GM23338 (cell line): Measurements from ENCODE around the gene DNAH9. TPM values are rescaled to one million over a fixed set of nuclear protein-coding genes. Genes with fewer than 3 reads are reported as not detected.
A peak's percentile ranks its signal among the peaks of the same experiment; 100 is the strongest.

Source experiments
- ATAC-seq: fragments of 200-7000 bp; cut with Tn5 transposase; 3 replicates; pipeline ENCODE4 v1.9.1; 2020
- DNase-seq: peaks from one replicate; pipeline ENCODE4 v3.0.0-alpha.2; 2015; ENCODE audit warnings: low spot score
- H2AFZ ChIP-seq: fragments of 200-600 bp; sonication (generic); 2 replicates; pipeline ENCODE4 v1.8.0; 2016; ENCODE audit warnings: antibody characterized with exemption, mild to moderate bottlenecking, moderate library complexity
- H3F3A ChIP-seq: fragments of 200-600 bp; sonication (generic); replicated peaks from 2 replicates; pipeline ENCODE4 v1.8.0; 2017; ENCODE audit warnings: antibody characterized with exemption, mixed run types, low read depth
- H3K27ac ChIP-seq: fragments of 200-600 bp; sonication (generic); 2 replicates; pipeline ENCODE4 v1.6.1; 2016; ENCODE audit warnings: low read depth
- H3K27me3 ChIP-seq: fragments of 200-600 bp; sonication (generic); 2 replicates; pipeline ENCODE4 v1.8.0; 2016; ENCODE audit warnings: mild to moderate bottlenecking, mixed run types, moderate library complexity; ENCODE audit not compliant: insufficient read depth
- H3K36me3 ChIP-seq: fragments of 200-600 bp; sonication (generic); 2 replicates; pipeline ENCODE4 v1.8.0; 2016; ENCODE audit warnings: mild to moderate bottlenecking; ENCODE audit not compliant: insufficient read depth
- H3K4me1 ChIP-seq: fragments of 200-600 bp; sonication (generic); 2 replicates; pipeline ENCODE4 v1.8.0; 2016; ENCODE audit warnings: mild to moderate bottlenecking, moderate library complexity; ENCODE audit not compliant: insufficient read depth
- H3K4me2 ChIP-seq: fragments of 200-600 bp; sonication (generic); 2 replicates; pipeline ENCODE4 v1.7.1; 2017; ENCODE audit warnings: mixed run types
- H3K4me3 ChIP-seq: fragments of 200-600 bp; sonication (generic); 2 replicates; pipeline ENCODE4 v1.6.1; 2016; ENCODE audit warnings: mixed run types
- H3K79me2 ChIP-seq: fragments of 200-600 bp; sonication (generic); replicated peaks from 2 replicates; pipeline ENCODE4 v1.8.0; 2017; ENCODE audit warnings: mild to moderate bottlenecking; ENCODE audit not compliant: insufficient read depth
- H3K9me2 ChIP-seq: fragments of 200-600 bp; sonication (generic); 2 replicates; pipeline ENCODE4 v1.8.0; 2017; ENCODE audit not compliant: insufficient read depth
- H4K20me1 ChIP-seq: fragments of 200-600 bp; sonication (generic); replicated peaks from 2 replicates; pipeline ENCODE4 v1.8.0; 2017; ENCODE audit warnings: mild to moderate bottlenecking; ENCODE audit not compliant: insufficient read depth
- H3K27ac Mint-ChIP-seq: 2 replicates; pipeline ENCODE4 v1.8.0; 2020; ENCODE audit warnings: inconsistent platforms, mild to moderate bottlenecking, moderate library complexity, mixed read lengths
- H3K27me3 Mint-ChIP-seq: 3 replicates; pipeline ENCODE4 v1.8.0; 2022; ENCODE audit warnings: low read depth, mild to moderate bottlenecking, moderate library complexity, mixed read lengths, inconsistent platforms; ENCODE audit not compliant: insufficient read depth, poor library complexity
- H3K36me3 Mint-ChIP-seq: 3 replicates; pipeline ENCODE4 v1.8.0; 2021; ENCODE audit warnings: low read depth, mild to moderate bottlenecking, inconsistent platforms, moderate library complexity, mixed read lengths
- H3K4me1 Mint-ChIP-seq: 3 replicates; pipeline ENCODE4 v1.8.0; 2020; ENCODE audit warnings: mild to moderate bottlenecking, inconsistent platforms, mixed read lengths
- H3K4me3 Mint-ChIP-seq: 3 replicates; pipeline ENCODE4 v1.8.0; 2021; ENCODE audit warnings: moderate library complexity, mild to moderate bottlenecking, inconsistent platforms, mixed read lengths
- H3K9me3 Mint-ChIP-seq: 3 replicates; pipeline ENCODE4 v1.8.0; 2020; ENCODE audit warnings: moderate library complexity, mild to moderate bottlenecking, inconsistent platforms, mixed read lengths
- EZH2 ChIP-seq: fragments of 200-600 bp; sonication (generic); IDR thresholded peaks from one replicate; pipeline ENCODE4 v1.8.0; 2017; ENCODE audit warnings: antibody characterized with exemption, mild to moderate bottlenecking, low read depth; ENCODE audit not compliant: unreplicated experiment
- EZH2phosphoT487 ChIP-seq: fragments of 200-600 bp; sonication (generic); IDR thresholded peaks from one replicate; pipeline ENCODE4 v1.8.1; 2018; ENCODE audit warnings: antibody characterized with exemption; ENCODE audit not compliant: unreplicated experiment
- POLR2AphosphoS5 ChIP-seq: IDR thresholded peaks from 2 replicates; pipeline ENCODE4 v1.6.1; 2016; ENCODE audit warnings: antibody characterized with exemption, low read depth
- polyA plus RNA-seq: library from polyadenylated mRNA; unstranded; fragments of >200 nt; fragmentation: Nextera tagmentation; extraction: Ambion mirVana; gene quantifications from 2 replicates; pipeline ENCODE4 v1.2.1, GENCODE V29; 2016
- total RNA-seq: library from RNA; depleted of rRNA; stranded (reverse); fragments of >200 nt; shearing (Covaris generic); gene quantifications from 2 replicates; pipeline ENCODE4 v1.2.3, GENCODE V29; 2014
- TF ChIP-seq, protein P1 (sequence below): IDR thresholded peaks from one replicate; pipeline ENCODE4 v1.6.1; 2018; ENCODE audit warnings: antibody characterized with exemption; ENCODE audit not compliant: unreplicated experiment
- TF ChIP-seq, protein P2 (sequence below), 2 experiments: fragments of 200-600 bp in 1 of 2; sonication (generic) in 1 of 2; conservative IDR thresholded peaks; 2 replicates each; pipeline versions ENCODE4 v1.5.1 to v1.6.1; 2016 to 2017; ENCODE audit warnings: antibody characterized with exemption in 2 of 2, low read depth in 2 of 2, mild to moderate bottlenecking in 2 of 2, moderate library complexity in 1 of 2

The DNAH9 gene
- total and polyA plus RNA-seq, 2 experiments from 2014 or later = not detected

DNA sequence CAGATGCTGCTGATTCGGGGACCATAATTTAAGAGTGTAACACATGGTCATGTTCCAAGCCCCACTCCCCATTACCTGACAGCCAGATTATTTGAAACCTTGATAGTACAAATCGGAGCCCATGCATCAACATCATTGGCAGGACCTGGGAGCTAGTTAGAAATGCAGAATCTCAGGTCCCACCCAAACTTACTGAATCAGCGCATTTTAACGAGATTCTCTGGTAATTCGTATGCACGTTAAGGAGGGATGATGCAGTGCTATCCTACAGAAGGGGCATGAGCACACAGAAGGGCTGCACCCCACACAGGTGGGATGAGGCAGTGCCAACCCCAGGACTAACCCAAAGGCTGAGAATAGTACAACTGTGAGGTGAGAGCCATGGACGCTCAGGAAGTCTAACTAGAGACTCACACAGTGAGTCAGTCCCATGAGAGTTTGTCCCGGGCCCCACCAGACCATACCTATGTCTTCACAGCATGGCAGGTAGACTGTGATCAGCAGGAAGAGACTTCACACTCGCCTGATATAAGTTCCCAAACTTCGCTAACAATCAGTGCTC is 334.1 kb downstream of the DNAH9 start:
- H3K4me1 ChIP-seq = peaks cover 9% of the 10 kb centered on the region
- peaks cover under 1% of the 10 kb centered on the region for H3K27me3 Mint-ChIP-seq
- no peaks in the 10 kb centered on the region for H3K4me1 Mint-ChIP-seq
- H3K36me3 ChIP-seq = no peaks in the 10 kb centered on the region
- no peak overlapping the region for H2AFZ ChIP-seq
- H3K4me3 Mint-ChIP-seq = no peak overlapping the region
- no peak overlapping the region for H3K4me3 ChIP-seq
- no peaks in the 10 kb centered on the region for H3K27me3 ChIP-seq
- peaks cover 89% of the 10 kb centered on the region for H3K9me3 Mint-ChIP-seq
- TF ChIP-seq, protein P1, sequence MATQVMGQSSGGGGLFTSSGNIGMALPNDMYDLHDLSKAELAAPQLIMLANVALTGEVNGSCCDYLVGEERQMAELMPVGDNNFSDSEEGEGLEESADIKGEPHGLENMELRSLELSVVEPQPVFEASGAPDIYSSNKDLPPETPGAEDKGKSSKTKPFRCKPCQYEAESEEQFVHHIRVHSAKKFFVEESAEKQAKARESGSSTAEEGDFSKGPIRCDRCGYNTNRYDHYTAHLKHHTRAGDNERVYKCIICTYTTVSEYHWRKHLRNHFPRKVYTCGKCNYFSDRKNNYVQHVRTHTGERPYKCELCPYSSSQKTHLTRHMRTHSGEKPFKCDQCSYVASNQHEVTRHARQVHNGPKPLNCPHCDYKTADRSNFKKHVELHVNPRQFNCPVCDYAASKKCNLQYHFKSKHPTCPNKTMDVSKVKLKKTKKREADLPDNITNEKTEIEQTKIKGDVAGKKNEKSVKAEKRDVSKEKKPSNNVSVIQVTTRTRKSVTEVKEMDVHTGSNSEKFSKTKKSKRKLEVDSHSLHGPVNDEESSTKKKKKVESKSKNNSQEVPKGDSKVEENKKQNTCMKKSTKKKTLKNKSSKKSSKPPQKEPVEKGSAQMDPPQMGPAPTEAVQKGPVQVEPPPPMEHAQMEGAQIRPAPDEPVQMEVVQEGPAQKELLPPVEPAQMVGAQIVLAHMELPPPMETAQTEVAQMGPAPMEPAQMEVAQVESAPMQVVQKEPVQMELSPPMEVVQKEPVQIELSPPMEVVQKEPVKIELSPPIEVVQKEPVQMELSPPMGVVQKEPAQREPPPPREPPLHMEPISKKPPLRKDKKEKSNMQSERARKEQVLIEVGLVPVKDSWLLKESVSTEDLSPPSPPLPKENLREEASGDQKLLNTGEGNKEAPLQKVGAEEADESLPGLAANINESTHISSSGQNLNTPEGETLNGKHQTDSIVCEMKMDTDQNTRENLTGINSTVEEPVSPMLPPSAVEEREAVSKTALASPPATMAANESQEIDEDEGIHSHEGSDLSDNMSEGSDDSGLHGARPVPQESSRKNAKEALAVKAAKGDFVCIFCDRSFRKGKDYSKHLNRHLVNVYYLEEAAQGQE = no peak
- TF ChIP-seq EZH2phosphoT487 = no peak
- TF ChIP-seq, protein P2, sequence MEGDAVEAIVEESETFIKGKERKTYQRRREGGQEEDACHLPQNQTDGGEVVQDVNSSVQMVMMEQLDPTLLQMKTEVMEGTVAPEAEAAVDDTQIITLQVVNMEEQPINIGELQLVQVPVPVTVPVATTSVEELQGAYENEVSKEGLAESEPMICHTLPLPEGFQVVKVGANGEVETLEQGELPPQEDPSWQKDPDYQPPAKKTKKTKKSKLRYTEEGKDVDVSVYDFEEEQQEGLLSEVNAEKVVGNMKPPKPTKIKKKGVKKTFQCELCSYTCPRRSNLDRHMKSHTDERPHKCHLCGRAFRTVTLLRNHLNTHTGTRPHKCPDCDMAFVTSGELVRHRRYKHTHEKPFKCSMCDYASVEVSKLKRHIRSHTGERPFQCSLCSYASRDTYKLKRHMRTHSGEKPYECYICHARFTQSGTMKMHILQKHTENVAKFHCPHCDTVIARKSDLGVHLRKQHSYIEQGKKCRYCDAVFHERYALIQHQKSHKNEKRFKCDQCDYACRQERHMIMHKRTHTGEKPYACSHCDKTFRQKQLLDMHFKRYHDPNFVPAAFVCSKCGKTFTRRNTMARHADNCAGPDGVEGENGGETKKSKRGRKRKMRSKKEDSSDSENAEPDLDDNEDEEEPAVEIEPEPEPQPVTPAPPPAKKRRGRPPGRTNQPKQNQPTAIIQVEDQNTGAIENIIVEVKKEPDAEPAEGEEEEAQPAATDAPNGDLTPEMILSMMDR (conservative IDR thresholded peaks at IDR 0.05; ENCODE audit: low read depth in 2 of 2) = no peak
- TF ChIP-seq EZH2 = no peak
- TF ChIP-seq POLR2AphosphoS5 = no peak
- H3F3A ChIP-seq = no peaks in the 10 kb centered on the region
- H3K27ac ChIP-seq = no peak overlapping the region
- ATAC-seq (no peak), DNase-seq (no peak)
- H3K9me2 ChIP-seq = no peaks in the 10 kb centered on the region
- no peaks in the 10 kb centered on the region for H4K20me1 ChIP-seq
- no peaks in the 10 kb centered on the region for H3K79me2 ChIP-seq
- no peak overlapping the region for H3K27ac Mint-ChIP-seq
- H3K36me3 Mint-ChIP-seq = peaks cover 21% of the 10 kb centered on the region; the same call in 2 of the 3 replicates
- no peak overlapping the region for H3K4me2 ChIP-seq

DNA sequence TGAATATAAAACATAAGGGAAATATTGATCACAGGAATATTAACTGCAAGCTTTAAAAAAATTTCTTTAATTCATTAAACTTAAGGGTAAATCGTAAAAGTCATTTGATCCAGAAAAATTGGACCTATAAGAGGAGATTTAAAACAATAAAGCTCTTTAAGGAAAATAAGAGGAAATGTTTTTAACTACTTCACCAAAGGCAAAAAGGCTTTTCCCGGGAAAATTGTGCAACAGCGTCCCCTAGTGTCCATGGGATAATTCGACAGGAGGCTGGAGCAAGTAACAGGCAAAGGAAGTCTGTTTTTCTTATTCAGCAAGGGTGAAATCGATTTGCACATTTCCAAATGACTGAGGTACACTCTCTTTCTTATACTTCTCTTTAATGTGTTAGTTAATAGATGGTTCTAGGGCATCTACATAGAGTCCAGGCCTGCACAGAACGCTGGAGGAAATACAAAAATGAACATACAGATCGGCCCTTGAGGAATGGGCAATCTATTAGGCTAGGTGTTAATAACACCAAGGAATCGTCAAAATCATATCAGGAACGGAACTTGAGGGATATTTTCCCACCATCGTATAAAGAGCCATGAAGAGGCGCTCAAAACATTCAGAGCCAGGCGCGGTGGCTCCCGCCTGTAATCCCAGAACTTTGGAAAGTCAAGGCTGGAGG is 337.6 kb downstream of the DNAH9 start:
- no peak for ATAC-seq
- TF ChIP-seq EZH2 = no peak
- TF ChIP-seq, protein P2 (conservative IDR thresholded peaks at IDR 0.05; ENCODE audit: low read depth in 2 of 2) = peak; percentile 88 to 100

More for the DNA sequence above, 337.6 kb downstream of the DNAH9 start:
- H3K27ac Mint-ChIP-seq = no peak overlapping the region
- peaks cover 3% of the 10 kb centered on the region for H3K27me3 Mint-ChIP-seq
- Histone ChIP-seq H3K4me3 (no peak overlapping the region), H3K36me3 (no peaks in the 10 kb centered on the region), H3K4me2 (no peak overlapping the region), H3K27me3 (no peaks in the 10 kb centered on the region), H3K4me1 (no peaks in the 10 kb centered on the region), H3K79me2 (no peaks in the 10 kb centered on the region), H3F3A (no peaks in the 10 kb centered on the region), H4K20me1 (no peaks in the 10 kb centered on the region), H3K27ac (no peak overlapping the region), H2AFZ (no peak overlapping the region), H3K9me2 (no peaks in the 10 kb centered on the region)
- H3K9me3 Mint-ChIP-seq = peaks cover 81% of the 10 kb centered on the region
- peak; percentile 80 for DNase-seq
- no peaks in the 10 kb centered on the region for H3K4me1 Mint-ChIP-seq
- H3K36me3 Mint-ChIP-seq = peaks cover 12% of the 10 kb centered on the region; the same call in 2 of the 3 replicates
- H3K4me3 Mint-ChIP-seq = no peak overlapping the region
